Measurements from ENCODE around the gene SP8. TPM values are rescaled to one million over a fixed set of nuclear protein-coding genes. Genes with fewer than 3 reads are reported as not detected.

SP8 gene
- total and polyA plus RNA-seq, 3 donors from 2014 or later = 0.26 to 2.2 (median 2.1) TPM

- Histone ChIP-seq H3K27ac (no peak overlapping the region), H3K4me1 (peaks cover 6% of the 10 kb centered on the region), H3K9me3 (no peaks in the 10 kb centered on the region), H3K4me3 (peak overlapping the region; percentile 19 to 56), H3K27me3 (peaks cover 7% of the 10 kb centered on the region), H3K36me3 (ENCODE audit: low read depth, missing control alignments) (no peaks in the 10 kb centered on the region)
- WGBS, 2 donors = 4 to 6% methylated on average over 14 of the region's 14 CpGs
- intact Hi-C loops (cut with DNase I; ENCODE audit: low total_unique reads) = no loop called here
- DNase-seq = no peak
- TF ChIP-seq POLR2A (IDR thresholded peaks at IDR 0.05) = no peak
- no peak for TF ChIP-seq CTCF (IDR thresholded peaks at IDR 0.05)
Measured at GRCh38 chr7:20786421-20786778, 286 bp downstream of the SP8 start.

GRCh38 chr7:20786049-20786412, 655 bp downstream of the SP8 start:
- intact Hi-C loops (cut with DNase I; ENCODE audit: low total_unique reads) = no loop called here
- DNase-seq = no peak
- 5 to 11% methylated on average over 10 of the region's 10 CpGs for WGBS, 2 donors
- Histone ChIP-seq H3K4me1 (peaks cover 6% of the 10 kb centered on the region), H3K36me3 (ENCODE audit: low read depth, missing control alignments) (no peaks in the 10 kb centered on the region), H3K9me3 (no peaks in the 10 kb centered on the region), H3K27me3 (peaks cover 7% of the 10 kb centered on the region), H3K4me3 (peak overlapping the region; percentile 19 to 56), H3K27ac (no peak overlapping the region)
- TF ChIP-seq CTCF (IDR thresholded peaks at IDR 0.05) (no peak), POLR2A (IDR thresholded peaks at IDR 0.05) (no peak)

- 2 to 4% methylated on average over 36 to 87 of the region's 89 CpGs for WGBS, 2 donors
- Histone ChIP-seq H3K27me3 (peaks cover 7% of the 10 kb centered on the region), H3K36me3 (ENCODE audit: low read depth, missing control alignments) (no peaks in the 10 kb centered on the region), H3K4me1 (peaks cover 6% of the 10 kb centered on the region), H3K4me3 (peak overlapping the region; percentile 39 to 56), H3K9me3 (no peaks in the 10 kb centered on the region), H3K27ac (no peak overlapping the region)
- TF ChIP-seq POLR2A (IDR thresholded peaks at IDR 0.05) = no peak
- no peak for TF ChIP-seq CTCF (IDR thresholded peaks at IDR 0.05)
- DNase-seq = no peak
- intact Hi-C loops (cut with DNase I; ENCODE audit: low total_unique reads) = no loop called here
Measured at GRCh38 chr7:20785157-20786048, 1.3 kb downstream of the SP8 start.

- 1 to 3% methylated on average over 6 to 33 of the region's 93 CpGs for WGBS, 2 donors
- no peak overlapping the region for H3K27ac ChIP-seq
- H3K9me3 ChIP-seq = no peaks in the 10 kb centered on the region
- TF ChIP-seq CTCF (IDR thresholded peaks at IDR 0.05) = no peak
- TF ChIP-seq POLR2A (IDR thresholded peaks at IDR 0.05) = no peak
- intact Hi-C loops (cut with DNase I; ENCODE audit: low total_unique reads) = no loop called here
- H3K4me3 ChIP-seq = peak overlapping the region; percentile 39 to 56
- no peak for DNase-seq
- peaks cover 3% of the 10 kb centered on the region for H3K27me3 ChIP-seq
- H3K4me1 ChIP-seq = peaks cover 6% of the 10 kb centered on the region
- no peaks in the 10 kb centered on the region for H3K36me3 ChIP-seq (ENCODE audit: low read depth, missing control alignments)
Measured at GRCh38 chr7:20784388-20785156, 2.1 kb downstream of the SP8 start.

All from testis (tissue), 3 donors.